GM12865 (cell line): Measurements from ENCODE around the gene SLC43A3.

Experiments used
- DNase-seq: peaks from one replicate; pipeline ENCODE4 v3.0.0; 2010; ENCODE audit warnings: low read depth
- H3K4me3 ChIP-seq: 2 replicates; pipeline ENCODE4 v1.5.1; 2011; ENCODE audit warnings: mild to moderate bottlenecking, low read depth, low read length, control low read depth
- TF ChIP-seq, protein P1 (sequence below): IDR thresholded peaks from 2 replicates; pipeline ENCODE4 v1.5.1; 2011; ENCODE audit warnings: low read length, control low read depth, low read depth, inconsistent platforms; ENCODE audit not compliant: insufficient read depth; ENCODE audit errors: missing control alignments

Gene SLC43A3

DNA sequence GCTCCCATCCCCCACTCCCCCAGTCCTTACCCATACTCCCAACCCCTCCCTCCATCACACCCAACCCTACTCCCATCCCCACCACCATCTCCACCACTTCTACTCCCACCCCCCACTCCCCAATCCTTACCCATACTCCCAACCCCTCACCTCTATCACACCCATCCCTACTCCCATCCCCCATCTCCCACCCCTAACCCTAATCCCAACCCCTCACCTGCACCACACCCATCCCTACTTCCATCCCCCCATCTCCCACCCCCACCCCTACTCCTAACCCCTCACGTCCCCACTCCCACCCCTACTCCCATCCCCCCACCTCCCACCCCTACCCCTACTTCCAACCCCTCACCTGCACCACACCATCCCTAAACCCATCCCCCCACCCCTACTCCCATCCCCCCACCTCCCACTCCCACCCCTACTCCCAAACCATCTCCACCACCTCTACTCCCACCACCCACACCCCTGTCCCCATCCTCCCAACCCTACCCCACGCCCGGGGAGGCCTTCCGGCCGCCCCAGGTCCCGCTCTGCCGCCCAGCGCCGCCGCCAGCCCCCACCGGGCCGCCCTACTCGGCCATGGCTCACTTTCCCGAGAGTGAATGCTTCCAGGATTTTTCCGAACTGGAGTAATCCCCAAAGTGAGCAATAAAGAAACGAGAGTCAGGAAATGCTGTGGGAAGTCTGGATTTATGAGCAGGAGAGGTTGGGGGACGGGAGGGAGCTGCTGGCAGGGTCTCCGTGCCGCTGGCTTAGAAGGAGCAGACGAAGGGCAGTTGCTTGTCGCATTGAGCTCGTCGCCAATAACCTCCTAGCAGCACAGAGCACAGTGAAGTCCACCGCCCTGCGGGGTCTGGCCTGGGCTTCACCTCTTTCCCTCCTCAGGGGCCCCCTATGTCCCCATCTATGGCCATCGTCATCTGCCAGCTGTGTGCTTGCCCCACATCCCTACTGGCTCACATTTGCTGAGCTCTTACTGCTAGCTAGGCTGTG, 50.5 kb downstream of the SLC43A3 start:
- DNase-seq: no peak
- no peak overlapping the region for H3K4me3 ChIP-seq
- TF ChIP-seq, protein P1, sequence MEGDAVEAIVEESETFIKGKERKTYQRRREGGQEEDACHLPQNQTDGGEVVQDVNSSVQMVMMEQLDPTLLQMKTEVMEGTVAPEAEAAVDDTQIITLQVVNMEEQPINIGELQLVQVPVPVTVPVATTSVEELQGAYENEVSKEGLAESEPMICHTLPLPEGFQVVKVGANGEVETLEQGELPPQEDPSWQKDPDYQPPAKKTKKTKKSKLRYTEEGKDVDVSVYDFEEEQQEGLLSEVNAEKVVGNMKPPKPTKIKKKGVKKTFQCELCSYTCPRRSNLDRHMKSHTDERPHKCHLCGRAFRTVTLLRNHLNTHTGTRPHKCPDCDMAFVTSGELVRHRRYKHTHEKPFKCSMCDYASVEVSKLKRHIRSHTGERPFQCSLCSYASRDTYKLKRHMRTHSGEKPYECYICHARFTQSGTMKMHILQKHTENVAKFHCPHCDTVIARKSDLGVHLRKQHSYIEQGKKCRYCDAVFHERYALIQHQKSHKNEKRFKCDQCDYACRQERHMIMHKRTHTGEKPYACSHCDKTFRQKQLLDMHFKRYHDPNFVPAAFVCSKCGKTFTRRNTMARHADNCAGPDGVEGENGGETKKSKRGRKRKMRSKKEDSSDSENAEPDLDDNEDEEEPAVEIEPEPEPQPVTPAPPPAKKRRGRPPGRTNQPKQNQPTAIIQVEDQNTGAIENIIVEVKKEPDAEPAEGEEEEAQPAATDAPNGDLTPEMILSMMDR: no peak

DNA sequence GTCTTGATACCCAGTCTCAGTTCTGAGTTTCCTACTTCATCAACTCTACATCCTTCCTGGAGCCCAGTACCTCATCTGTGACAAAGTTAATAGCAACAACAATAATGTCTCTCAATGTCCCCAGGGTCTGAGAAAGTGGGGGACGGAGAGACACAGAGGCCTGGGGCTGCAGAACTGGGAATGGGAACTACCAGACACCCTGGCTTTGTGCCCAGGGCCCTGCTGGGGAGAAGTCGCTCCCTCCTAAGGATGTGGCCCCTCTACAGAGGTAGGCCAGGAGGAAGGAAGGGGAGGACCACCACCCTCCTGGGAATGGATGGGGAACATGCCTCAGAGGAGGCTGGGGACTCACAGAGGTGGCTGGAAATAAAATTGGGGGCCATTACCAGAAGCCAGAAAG, 51.4 kb downstream of the SLC43A3 start:
- no peak overlapping the region for H3K4me3 ChIP-seq
- DNase-seq: no peak
- TF ChIP-seq, protein P1: no peak

DNA sequence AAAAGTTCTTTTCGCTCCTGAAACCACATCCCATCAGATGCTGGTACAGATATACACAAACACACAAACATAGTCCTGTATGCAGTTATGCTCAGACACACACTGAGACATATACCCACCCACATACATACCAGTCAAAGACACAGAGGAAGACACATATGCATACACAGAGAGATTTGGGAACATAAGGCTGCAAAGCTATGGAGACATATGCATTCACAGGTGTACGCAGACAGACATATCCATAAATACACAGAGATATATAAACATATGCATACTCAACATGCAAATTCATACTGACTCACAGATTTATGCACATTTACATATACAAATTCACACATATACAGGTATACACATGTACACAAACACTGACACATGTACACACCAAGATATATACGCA, 52.0 kb downstream of the SLC43A3 start:
- no peak for DNase-seq
- no peak overlapping the region for H3K4me3 ChIP-seq
- TF ChIP-seq, protein P1: no peak

DNA sequence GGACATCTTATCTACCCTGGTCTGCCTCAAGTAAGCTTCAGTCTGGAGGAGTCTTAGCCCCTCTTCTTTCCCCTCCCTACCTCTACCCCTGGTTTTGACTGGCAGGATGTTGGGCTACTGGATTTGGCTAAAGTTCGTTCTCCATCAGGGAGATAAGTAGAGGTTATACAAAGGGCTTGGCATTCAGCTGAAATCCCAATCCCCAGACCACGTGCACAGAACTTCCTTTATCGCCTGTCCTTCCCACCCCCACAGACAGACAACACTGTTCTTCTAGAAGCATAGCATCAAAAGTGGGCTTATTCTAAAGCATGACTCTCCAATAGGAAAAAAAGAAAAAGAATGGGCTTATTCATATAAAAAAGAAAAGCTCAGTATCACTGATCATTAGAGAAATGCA, 53.8 kb downstream of the SLC43A3 start:
- DNase-seq: no peak
- TF ChIP-seq, protein P1: no peak

DNA sequence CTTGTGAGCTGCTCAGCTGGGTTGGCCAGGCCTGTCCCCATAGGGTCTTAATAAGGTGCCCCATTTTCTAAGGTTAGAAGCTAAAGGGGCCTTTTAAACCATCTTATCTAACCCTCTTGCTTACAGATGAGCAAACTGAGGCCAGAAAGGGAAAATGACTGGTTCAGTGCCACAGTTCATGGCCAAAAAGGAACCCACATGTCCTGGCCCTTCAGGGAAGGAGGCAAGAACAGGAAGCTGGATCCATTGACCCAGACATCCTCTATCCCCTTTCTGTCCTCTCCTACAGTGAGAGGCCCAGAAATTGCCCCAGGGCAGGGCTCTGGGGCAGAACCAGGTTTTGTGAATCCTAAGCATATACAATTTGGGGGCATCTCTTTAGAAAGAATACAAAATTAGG, 56.0 kb downstream of the SLC43A3 start:
- no peak overlapping the region for H3K4me3 ChIP-seq
- DNase-seq: no peak
- TF ChIP-seq, protein P1: no peak

More for the DNA sequence above, 53.8 kb downstream of the SLC43A3 start:
- no peak overlapping the region for H3K4me3 ChIP-seq

DNA sequence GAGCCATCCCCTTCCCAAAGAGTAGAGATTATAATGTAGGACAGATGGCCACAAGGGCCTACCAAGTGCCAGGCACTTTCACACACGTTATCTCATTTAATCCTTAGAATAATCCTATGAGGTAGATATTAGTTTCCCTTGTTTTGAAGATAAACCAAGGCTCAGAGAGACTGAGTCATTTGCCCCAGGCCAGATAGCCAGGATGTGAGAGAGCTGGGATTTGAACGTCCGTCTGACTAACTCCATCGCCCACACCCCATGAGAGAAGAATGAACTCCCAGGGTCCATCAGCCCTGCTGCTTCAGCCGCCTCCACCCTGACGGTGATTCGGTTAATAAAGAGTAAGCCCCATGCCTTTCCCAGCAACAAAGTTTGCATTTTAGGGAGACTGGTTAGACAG, 56.7 kb downstream of the SLC43A3 start:
- no peak overlapping the region for H3K4me3 ChIP-seq
- no peak for DNase-seq
- TF ChIP-seq, protein P1: no peak
